ENCODE data around the gene PHLDA1. TPM values are rescaled to one million over a fixed set of nuclear protein-coding genes. Genes with fewer than 3 reads are reported as not detected.

Gene PHLDA1
- total RNA-seq, 1 donor from 2014 or later: 4.0 TPM

- no peak for ATAC-seq
- intact Hi-C loops (cut with DNase I): no loop called here
- no peak for DNase-seq (ENCODE audit: missing footprints)
Observed at GRCh38 chr12:76024102-76024781, 7.3 kb downstream of the PHLDA1 start.

- DNase-seq (ENCODE audit: missing footprints) (no peak), ATAC-seq (no peak)
- intact Hi-C loops (cut with DNase I): no loop called here
Observed at GRCh38 chr12:76023069-76023690, 8.4 kb downstream of the PHLDA1 start.

- DNase-seq (ENCODE audit: missing footprints): no peak
- intact Hi-C loops (cut with DNase I): no loop called here
- no peak for ATAC-seq
Observed at GRCh38 chr12:76022506-76022905, 9.1 kb downstream of the PHLDA1 start.

GRCh38 chr12:76020731-76021672, 10.6 kb downstream of the PHLDA1 start:
- no peak for ATAC-seq
- DNase-seq (ENCODE audit: missing footprints): no peak
- intact Hi-C loops (cut with DNase I): no loop called here

- DNase-seq (ENCODE audit: missing footprints): no peak
- intact Hi-C loops (cut with DNase I): no loop called here
- no peak for ATAC-seq
Observed at GRCh38 chr12:76020281-76020680, 11.3 kb downstream of the PHLDA1 start.

- intact Hi-C loops (cut with DNase I): no loop called here
- DNase-seq (ENCODE audit: missing footprints) (no peak), ATAC-seq (no peak)
Observed at GRCh38 chr12:76018672-76019071, 12.9 kb downstream of the PHLDA1 start.

GRCh38 chr12:76018111-76018510, 13.5 kb downstream of the PHLDA1 start:
- intact Hi-C loops (cut with DNase I): no loop called here
- DNase-seq (ENCODE audit: missing footprints): no peak
- peak; percentile 97 for ATAC-seq

- intact Hi-C loops (cut with DNase I): no loop called here
- no peak for ATAC-seq
- DNase-seq (ENCODE audit: missing footprints): no peak
Observed at GRCh38 chr12:76014007-76014406, 17.6 kb downstream of the PHLDA1 start.

- DNase-seq (ENCODE audit: missing footprints) (no peak), ATAC-seq (no peak)
- intact Hi-C loops (cut with DNase I): no loop called here
Observed at GRCh38 chr12:76013603-76014002, 18.0 kb downstream of the PHLDA1 start.

- no peak for DNase-seq (ENCODE audit: missing footprints)
Observed at GRCh38 chr12:76012644-76013043, 18.9 kb downstream of the PHLDA1 start.

GRCh38 chr12:76010732-76011458, 20.7 kb downstream of the PHLDA1 start:
- ATAC-seq (no peak), DNase-seq (ENCODE audit: missing footprints) (no peak)
- intact Hi-C loops (cut with DNase I): no loop called here

More at GRCh38 chr12:76012644-76013043, 18.9 kb downstream of the PHLDA1 start:
- intact Hi-C loops (cut with DNase I): no loop called here
- no peak for ATAC-seq

GRCh38 chr12:76008428-76008827, 23.1 kb downstream of the PHLDA1 start:
- intact Hi-C loops (cut with DNase I): no loop called here
- DNase-seq (ENCODE audit: missing footprints) (no peak), ATAC-seq (no peak)

- intact Hi-C loops (cut with DNase I): no loop called here
- DNase-seq (ENCODE audit: missing footprints): no peak
- ATAC-seq: no peak
Observed at GRCh38 chr12:76007640-76008039, 23.9 kb downstream of the PHLDA1 start.

GRCh38 chr12:76006028-76006925, 25.3 kb downstream of the PHLDA1 start:
- intact Hi-C loops (cut with DNase I): no loop called here
- no peak for DNase-seq (ENCODE audit: missing footprints)
- no peak for ATAC-seq

GRCh38 chr12:76003355-76003638, 28.3 kb downstream of the PHLDA1 start:
- intact Hi-C loops (cut with DNase I): no loop called here
- ATAC-seq (no peak), DNase-seq (ENCODE audit: missing footprints) (no peak)

GRCh38 chr12:76002598-76003354, 28.8 kb downstream of the PHLDA1 start:
- intact Hi-C loops (cut with DNase I): no loop called here
- no peak for DNase-seq (ENCODE audit: missing footprints)
- no peak for ATAC-seq

GRCh38 chr12:75998292-75999063, 33.1 kb downstream of the PHLDA1 start:
- intact Hi-C loops (cut with DNase I): no loop called here
- DNase-seq (ENCODE audit: missing footprints) (no peak), ATAC-seq (no peak)

Measured in Right ventricle myocardium inferior (tissue), 1 donor.